B cell (primary cell): ENCODE measurements around the gene TTC9. TPM values are rescaled to one million over a fixed set of nuclear protein-coding genes. Genes with fewer than 3 reads are reported as not detected.

Experiments used
- ATAC-seq: fragments of 200-7000 bp; cut with Tn5 transposase; one replicate; pipeline ENCODE4 v1.10.0; 2021; ENCODE audit warnings: low read depth, mild to moderate bottlenecking, moderate number of reproducible peaks, moderate library complexity
- CTCF ChIA-PET: fragments of 350-600 bp; sonication (Branson Sonifier 250); formaldehyde crosslinking; loops from one replicate; lab custom pipeline; 2021; ENCODE audit warnings: antibody characterized with exemption, inconsistent platforms; lab: Charles Lee
- POLR2A ChIA-PET: fragments of 350-600 bp; sonication (Branson Sonifier 250); formaldehyde crosslinking; loops from one replicate; lab custom pipeline; 2021; ENCODE audit warnings: antibody characterized with exemption; lab: Charles Lee
- DNase-seq: peaks from one replicate; pipeline ENCODE4 v3.0.0; 2013
- H2AFZ ChIP-seq: 2 replicates; pipeline ENCODE4 v1.6.1; 2012; ENCODE audit warnings: mild to moderate bottlenecking, low read depth, low read length; ENCODE audit not compliant: insufficient read depth, poor library complexity, severe bottlenecking
- H3K27ac ChIP-seq, 2 donors: 1 replicate in 1 of 2; 2 replicates in 1 of 2; pipeline ENCODE4 v1.5.1; 2012 to 2013; ENCODE audit warnings: low read length in 2 of 2, mild to moderate bottlenecking in 2 of 2, moderate library complexity in 1 of 2
- H3K27me3 ChIP-seq, 4 experiments: fragments of 200-600 bp in 1 of 4; sonication (generic) in 1 of 4; replicated peaks in 1 of 4; 1 replicate in 2 of 4; 2 replicates in 2 of 4; pipeline versions ENCODE4 v1.6.1 to v1.7.0; 2013 to 2016; ENCODE audit warnings: low read length in 3 of 4, mild to moderate bottlenecking in 2 of 4, mixed read lengths in 1 of 4, moderate library complexity in 1 of 4; ENCODE audit not compliant: insufficient read depth in 4 of 4, control insufficient read depth in 3 of 4; ENCODE audit errors: control extremely low read depth in 1 of 4
- H3K36me3 ChIP-seq, 2 experiments: replicated peaks in 1 of 2; 1 replicate in 1 of 2; 2 replicates in 1 of 2; pipeline versions ENCODE4 v1.6.1 to v1.7.1; 2013; ENCODE audit warnings: low read length in 1 of 2; ENCODE audit not compliant: insufficient read depth in 2 of 2, control insufficient read depth in 1 of 2; ENCODE audit errors: control extremely low read depth in 1 of 2, extremely low read depth in 1 of 2
- H3K4me1 ChIP-seq, 2 donors: fragments of 200-600 bp in 1 of 2; sonication (generic) in 1 of 2; 1 replicate in 1 of 2; 2 replicates in 1 of 2; pipeline versions ENCODE4 v1.5.1 to v1.6.1; 2013 to 2017; ENCODE audit warnings: low read length in 2 of 2; ENCODE audit not compliant: control insufficient read depth in 2 of 2, insufficient read depth in 2 of 2
- H3K4me2 ChIP-seq: replicated peaks from 2 replicates; pipeline ENCODE3; 2012; ENCODE audit warnings: mild to moderate bottlenecking, low read depth, low read length; ENCODE audit not compliant: poor library complexity, severe bottlenecking
- H3K4me3 ChIP-seq, 5 experiments: fragments of 200-600 bp in 1 of 5; sonication (generic) in 1 of 5; 1 replicate in 3 of 5; 2 replicates in 2 of 5; pipeline versions ENCODE4 v1.5.1 to v1.7.0; 2011 to 2016; ENCODE audit warnings: low read length in 4 of 5, mild to moderate bottlenecking in 4 of 5, low read depth in 2 of 5, control low read depth in 1 of 5, moderate library complexity in 1 of 5; ENCODE audit not compliant: insufficient read depth in 1 of 5; ENCODE audit errors: control extremely low read depth in 1 of 5, extremely low read depth in 1 of 5
- H3K79me2 ChIP-seq: fragments of 200-600 bp; sonication (generic); one replicate; pipeline ENCODE4 v1.6.0; 2016; ENCODE audit warnings: low read length; ENCODE audit not compliant: control insufficient read depth, insufficient read depth
- H3K9ac ChIP-seq: fragments of 200-600 bp; sonication (generic); 2 replicates; pipeline ENCODE4 v1.6.1; 2017; ENCODE audit warnings: mild to moderate bottlenecking, low read length, moderate library complexity
- H3K9me3 ChIP-seq, 3 donors: one replicate each; pipeline versions ENCODE4 v1.6.1 to v1.7.1; 2013; ENCODE audit warnings: low read length in 2 of 3; ENCODE audit not compliant: control insufficient read depth in 2 of 3, insufficient read depth in 1 of 3; ENCODE audit errors: control extremely low read depth in 1 of 3
- H4K20me1 ChIP-seq: 2 replicates; pipeline ENCODE4 v1.6.0; 2012; ENCODE audit warnings: mild to moderate bottlenecking, low read length; ENCODE audit not compliant: insufficient read depth, control insufficient read depth, poor library complexity, severe bottlenecking
- H3K27ac Mint-ChIP-seq: one replicate; pipeline ENCODE4 v1.8.0; 2021; ENCODE audit warnings: mixed read lengths
- H3K27me3 Mint-ChIP-seq: one replicate; pipeline ENCODE4 v1.8.0; 2021; ENCODE audit warnings: mixed read lengths
- H3K4me1 Mint-ChIP-seq: one replicate; pipeline ENCODE4 v1.8.0; 2021; ENCODE audit warnings: mixed read lengths
- H3K4me3 Mint-ChIP-seq: one replicate; pipeline ENCODE4 v1.8.0; 2021; ENCODE audit warnings: mixed read lengths
- H3K9me3 Mint-ChIP-seq: one replicate; pipeline ENCODE4 v1.8.0; 2022; ENCODE audit warnings: mixed read lengths; ENCODE audit not compliant: insufficient read depth
- CTCF ChIP-seq: fragments of 200-600 bp; IDR thresholded peaks from one replicate; pipeline ENCODE4 v1.8.0; 2022; ENCODE audit warnings: antibody characterized with exemption, mild to moderate bottlenecking
- EZH2 ChIP-seq: IDR thresholded peaks from 2 replicates; pipeline ENCODE4 v1.6.1; 2012; ENCODE audit warnings: borderline replicate concordance, low read depth, mild to moderate bottlenecking, moderate library complexity, low read length; ENCODE audit not compliant: insufficient read depth, poor library complexity, severe bottlenecking
- WGBS: methylation state at CpG from one replicate; pipeline ENCODE4 v1.1.5; 2013; ENCODE audit warnings: missing lambda C conversion rate; ENCODE audit not compliant: insufficient coverage; 5-methylcytosine and 5-hydroxymethylcytosine counted together
- intact Hi-C: fragments of 100-400 bp; cut with micrococcal nuclease; formaldehyde crosslinking; loops from one replicate; pipeline ENCODE4 v1.10.0; 2022
- polyA plus RNA-seq: library from polyadenylated mRNA; depleted of rRNA; stranded (reverse); fragments of >200 nt; gene quantifications from 2 replicates; pipeline ENCODE4 v1.2.3, GENCODE V29; 2012
- total RNA-seq, 2 donors: library from RNA; stranded (reverse); fragments of 120-200 nt in 1 of 2; gene quantifications; 1 replicate in 1 of 2; 2 replicates in 1 of 2; pipeline versions ENCODE4 v1.2.3 to v1.2.4, GENCODE V29; 2013 to 2022

TTC9 gene
- total and polyA plus RNA-seq, 2 donors (not counting 1 experiment from before 2014, with no cell fraction given): 15.3 to 16.3 TPM

- Histone ChIP-seq H3K9ac (no peak overlapping the region), H3K36me3 (no peaks in the 10 kb centered on the region), H3K4me1 (no peaks in the 10 kb centered on the region), H3K9me3 (no peaks in the 10 kb centered on the region), H3K4me2 (no peak overlapping the region), H3K27ac (no peak overlapping the region), H4K20me1 (no peaks in the 10 kb centered on the region), H2AFZ (no peak overlapping the region), H3K4me3 (no peak overlapping the region), H3K79me2 (no peaks in the 10 kb centered on the region), H3K27me3 (no peaks in the 10 kb centered on the region)
- Mint-ChIP-seq H3K4me1 (no peaks in the 10 kb centered on the region), H3K27me3 (no peaks in the 10 kb centered on the region), H3K27ac (no peak overlapping the region), H3K4me3 (no peak overlapping the region), H3K9me3 (no peaks in the 10 kb centered on the region)
- POLR2A ChIA-PET: no interaction called here
- CTCF ChIA-PET: interaction anchor here (1.8 kb wide), 1 partner anchor 206 kb away, joined by 5 read pairs; no protein-coding TSS in a partner anchor
- no peak for TF ChIP-seq EZH2
- no peak for TF ChIP-seq CTCF
- no CpG with 5 or more reads among the region's 3 CpGs for WGBS
- no peak for ATAC-seq
- intact Hi-C loops: no loop called here
- no peak for DNase-seq
Measured at GRCh38 chr14:70611216-70611615, 30.5 kb upstream of the TTC9 start.

GRCh38 chr14:70616646-70617045 lies 25.1 kb upstream of the TTC9 start:
- POLR2A ChIA-PET: no interaction called here
- Mint-ChIP-seq H3K4me1 (no peaks in the 10 kb centered on the region), H3K27ac (no peak overlapping the region), H3K4me3 (no peak overlapping the region), H3K9me3 (no peaks in the 10 kb centered on the region), H3K27me3 (no peaks in the 10 kb centered on the region)
- no CpG with 5 or more reads among the region's 3 CpGs for WGBS
- intact Hi-C loops: no loop called here
- no peak overlapping the region for H3K4me3 ChIP-seq
- no peaks in the 10 kb centered on the region for H3K4me1 ChIP-seq
- H3K27me3 ChIP-seq: no peaks in the 10 kb centered on the region
- peaks cover 0 to 2% (median 0%) of the 10 kb centered on the region in 3 donors for H3K9me3 ChIP-seq
- H3K36me3 ChIP-seq: no peaks in the 10 kb centered on the region
- H3K79me2 ChIP-seq: peaks cover 6% of the 10 kb centered on the region
- H3K9ac ChIP-seq: no peak overlapping the region
- no peak overlapping the region for H2AFZ ChIP-seq
- no peaks in the 10 kb centered on the region for H4K20me1 ChIP-seq
- DNase-seq: no peak
- CTCF ChIA-PET: interaction anchor here (0.8 to 11.1 kb wide), 3 partner anchors 9 to 94 kb away, joined by 3 to 236 read pairs (median 3); no protein-coding TSS in a partner anchor
- no peak overlapping the region for H3K27ac ChIP-seq
- no peak for ATAC-seq
- H3K4me2 ChIP-seq: no peak overlapping the region
- TF ChIP-seq CTCF: no peak
- no peak for TF ChIP-seq EZH2
